Heart left ventricle (tissue), 16 donors: ENCODE results near the gene LY9. TPM values are rescaled to one million over a fixed set of nuclear protein-coding genes. Genes with fewer than 3 reads are reported as not detected.
"Not testable (repeated sequence)": the region's sequence is repeated elsewhere in the genome, so short reads cannot be mapped to it uniquely, and the experiment has no call there.

Experiments
- ATAC-seq, 4 donors: fragments of 200-7000 bp; cut with Tn5 transposase; one replicate each; pipeline ENCODE4 v1.9.1; 2020 to 2022; ENCODE audit warnings: moderate library complexity in 4 of 4, mild to moderate bottlenecking in 3 of 4, moderate number of reproducible peaks in 1 of 4
- DNase-seq, 5 donors: peaks; one replicate each; pipeline ENCODE4 v3.0.0-alpha.2; 2020
- H3K27ac ChIP-seq, 12 donors: fragments of 200-600 bp; sonication (generic) in 4 of 12; one replicate each; pipeline versions ENCODE4 v1.5.0 to v1.8.0; 2016 to 2022; ENCODE audit warnings: mild to moderate bottlenecking in 2 of 12
- H3K27me3 ChIP-seq, 9 donors: fragments of 200-600 bp; sonication (generic) in 2 of 9; one replicate each; pipeline versions ENCODE4 v1.5.1 to v1.8.0; 2016 to 2022; ENCODE audit warnings: mild to moderate bottlenecking in 3 of 9
- H3K36me3 ChIP-seq, 9 donors: fragments of 200-600 bp; sonication (generic) in 2 of 9; one replicate each; pipeline versions ENCODE4 v1.5.0 to v1.8.0; 2018 to 2022; ENCODE audit warnings: mild to moderate bottlenecking in 2 of 9
- H3K4me1 ChIP-seq, 12 donors: fragments of 200-600 bp; sonication (generic) in 4 of 12; one replicate each; pipeline versions ENCODE4 v1.5.0 to v1.8.0; 2016 to 2022; ENCODE audit warnings: mild to moderate bottlenecking in 3 of 12
- H3K4me3 ChIP-seq, 12 donors: fragments of 200-600 bp; sonication (generic) in 4 of 12; one replicate each; pipeline versions ENCODE4 v1.5.0 to v1.8.0; 2017 to 2022; ENCODE audit warnings: mild to moderate bottlenecking in 9 of 12, moderate library complexity in 4 of 12
- H3K9me3 ChIP-seq, 12 donors: fragments of 200-600 bp; sonication (generic) in 4 of 12; one replicate each; pipeline versions ENCODE4 v1.5.0 to v1.8.0; 2016 to 2022; ENCODE audit warnings: mild to moderate bottlenecking in 1 of 12
- CTCF ChIP-seq, 12 donors: fragments of 200-600 bp; sonication (generic) in 4 of 12; IDR thresholded peaks; one replicate each; pipeline versions ENCODE4 v1.5.0 to v1.8.0; 2018 to 2022; ENCODE audit warnings: antibody characterized with exemption in 12 of 12, mild to moderate bottlenecking in 5 of 12
- POLR2A ChIP-seq, 2 donors: fragments of 450-650 bp; IDR thresholded peaks; one replicate each; pipeline ENCODE4 v1.6.1; 2017; ENCODE audit warnings: antibody characterized with exemption in 2 of 2, mild to moderate bottlenecking in 2 of 2, moderate library complexity in 2 of 2
- WGBS, 4 donors: extraction: QIAGEN DNeasy Blood & Tissue Kit in 2 of 4; methylation state at CpG; one replicate each; pipeline versions ENCODE4 v1.1.5 to v1.1.7; 2013 to 2018; 5-methylcytosine and 5-hydroxymethylcytosine counted together
- intact Hi-C, 10 donors: fragments of 100-400 bp; cut with DNase I; formaldehyde crosslinking; loops; one replicate each; pipeline versions ENCODE4 v1.11.1 to v1.14.2; 2022
- polyA plus RNA-seq, 2 donors: library from polyadenylated mRNA; stranded (reverse); fragments of 200-250 nt; gene quantifications; one replicate each; pipeline ENCODE4 v1.2.3, GENCODE V29; 2013
- total RNA-seq, 9 donors: library from RNA; depleted of rRNA in 2 of 9; stranded (reverse); fragments of >200 nt in 2 of 9; fragmentation: NEBNext Ultra II Directional in 3 of 9; extraction: Animal tissue kit (Norgen Biotek cat#: 25700) in 3 of 9; gene quantifications; one replicate each; pipeline versions ENCODE4 v1.1.0 to v1.2.4, GENCODE V29; 2016 to 2023
- donor health status: ischemic (EF 13 %, LVEDD 7.1; RV severe dilation, severe dysfunction).
- donor health status: healthy with polysubstance abuse.
- donor health status: DM: no; HTN: yes; CAD: no.
- donor health status: DM: no; HTN: no; CAD: no.
- donor health status: ischemic (EF 25% LVEDD 6.9; RV normal size, moderate dysfunction).
- donor health status: ischemic (EF 25% LVEDD 5.7; RV mildly dilated, moderate dysfunction).
- donor health status: healthy.
- donor health status: DM: yes; HTN: yes; CAD: no.
- donor health status: ischemic (EF 35%, LVEDD 5.7; RV mildly dilated, moderate dysfunction).
- donor health status: nonischemic (EF 11% LVEDD 7.7; RV severe dilation, severe dysfunction).
- donor health status: DM: yes; HTN: yes; CAD: no.
- donor health status: PGD.
- donor health status: ischemic (EF 29% LVEDD 5.4; RV normal size, mild dysfunction).
- donor health status: nonischemic (EF 23%, LVEDD 6.1; RV moderate dilation, normal function).

Gene LY9
- total and polyA plus RNA-seq, 11 donors, result 0.06 to 2.5 (median 0.33) TPM; not detected in 5

GRCh38 chr1:160874935-160875334 is 79.0 kb downstream of the LY9 start:
- Histone ChIP-seq H3K9me3 (peaks cover 0 to 3% (median 0%) of the 10 kb centered on the region in 12 donors), H3K4me1 (peaks cover 0 to 15% (median 0%) of the 10 kb centered on the region in 12 donors), H3K4me3 (no peak overlapping the region), H3K27me3 (no peaks in the 10 kb centered on the region), H3K36me3 (no peaks in the 10 kb centered on the region), H3K27ac (no peak overlapping the region)
- DNase-seq (no peak), ATAC-seq (no peak)
- intact Hi-C loops, result no loop called here
- TF ChIP-seq POLR2A (IDR thresholded peaks at IDR 0.05) (no peak), CTCF (IDR thresholded peaks at IDR 0.05) (no peak)
- 52 to 62% (median 59%) methylated on average over 3 of the region's 3 CpGs for WGBS, 4 donors

GRCh38 chr1:160875591-160875990 is 79.6 kb downstream of the LY9 start:
- H3K36me3 ChIP-seq, H3K4me3 ChIP-seq, H3K9me3 ChIP-seq, ATAC-seq, intact Hi-C loops, H3K27ac ChIP-seq, DNase-seq, H3K27me3 ChIP-seq: not testable (repeated sequence)
- 72 to 90% (median 79%) methylated on average over 4 of the region's 4 CpGs for WGBS, 4 donors
- H3K4me1 ChIP-seq, result peaks cover 0 to 20% (median 0%) of the 10 kb centered on the region in 12 donors

- peaks cover 0 to 27% (median 0%) of the 10 kb centered on the region in 12 donors for H3K4me1 ChIP-seq
- intact Hi-C loops, result no loop called here
- H3K4me3 ChIP-seq, result no peak overlapping the region
- no peaks in the 10 kb centered on the region for H3K27me3 ChIP-seq
- DNase-seq (no peak), ATAC-seq (no peak)
- no peaks in the 10 kb centered on the region for H3K36me3 ChIP-seq
- H3K9me3 ChIP-seq, result peaks cover 0 to 3% (median 0%) of the 10 kb centered on the region in 12 donors
- no peak overlapping the region for H3K27ac ChIP-seq
- TF ChIP-seq POLR2A (IDR thresholded peaks at IDR 0.05), result no peak
- TF ChIP-seq CTCF (IDR thresholded peaks at IDR 0.05), result no peak
- WGBS, 4 donors, result 41 to 52% (median 45%) methylated on average over 5 of the region's 5 CpGs
Observed at GRCh38 chr1:160876311-160876710, 80.3 kb downstream of the LY9 start.

GRCh38 chr1:160877221-160877620 is 81.2 kb downstream of the LY9 start:
- H3K4me3 ChIP-seq, result no peak overlapping the region
- peaks cover 0 to 3% (median 0%) of the 10 kb centered on the region in 12 donors for H3K9me3 ChIP-seq
- no peak overlapping the region for H3K27ac ChIP-seq
- H3K36me3 ChIP-seq, result no peaks in the 10 kb centered on the region
- ATAC-seq (no peak), DNase-seq (no peak)
- intact Hi-C loops, result no loop called here
- no peaks in the 10 kb centered on the region for H3K27me3 ChIP-seq
- peak in 1 of 12 donors; percentile 10 for TF ChIP-seq CTCF (IDR thresholded peaks at IDR 0.05)
- no peak for TF ChIP-seq POLR2A (IDR thresholded peaks at IDR 0.05)
- peaks cover 0 to 28% (median 0%) of the 10 kb centered on the region in 12 donors for H3K4me1 ChIP-seq

Other genes starting within 250 kb of the LY9 start
- gene CD84, start 216.7 kb upstream of the LY9 start, total RNA-seq, result 10 to 100 TPM in 2 of 9 donors, 1 to 10 TPM in 6, under 1 TPM in 1; 0.90 to 36.2 (median 1.4) TPM
- under 1 TPM; 0.49 to 0.61 TPM for gene CD84, start 216.7 kb upstream of the LY9 start, polyA plus RNA-seq
- 1 to 10 TPM in 1 of 9 donors, under 1 TPM in 3, not detected in 5; 0.14 to 4.3 (median 0.60) TPM for gene SLAMF1, start 149.1 kb upstream of the LY9 start, total RNA-seq
- gene SLAMF1, start 149.1 kb upstream of the LY9 start, polyA plus RNA-seq, result under 1 TPM; 0.21 to 0.80 TPM
- 10 to 100 TPM in 1 of 9 donors, 1 to 10 TPM in 3, under 1 TPM in 5; 0.49 to 31.6 (median 0.71) TPM for gene CD48, start 84.4 kb upstream of the LY9 start, total RNA-seq
- gene CD48, start 84.4 kb upstream of the LY9 start, polyA plus RNA-seq, result 1 to 10 TPM in 1 of 2 donors, under 1 TPM in 1; 0.53 to 2.4 TPM
- gene SLAMF7, start 56.9 kb upstream of the LY9 start, total RNA-seq, result 10 to 100 TPM in 1 of 9 donors, 1 to 10 TPM in 1, under 1 TPM in 3, not detected in 4; 0.27 to 28.0 (median 0.96) TPM
- under 1 TPM; 0.21 to 0.23 TPM for gene SLAMF7, start 56.9 kb upstream of the LY9 start, polyA plus RNA-seq
- gene CD244, start 66.7 kb downstream of the LY9 start, total RNA-seq, result 1 to 10 TPM in 2 of 9 donors, under 1 TPM in 2, not detected in 5; 0.10 to 2.2 (median 1.2) TPM
- under 1 TPM; 0.08 to 0.22 TPM for gene CD244, start 66.7 kb downstream of the LY9 start, polyA plus RNA-seq
- 1,000 to 10,000 TPM in 1 of 9 donors, 10 to 100 TPM in 1, 1 to 10 TPM in 3, under 1 TPM in 2, not detected in 2; 0.35 to 2,168 (median 2.6) TPM for gene ITLN1, start 89.0 kb downstream of the LY9 start, total RNA-seq
- 1 to 10 TPM in 1 of 2 donors, under 1 TPM in 1; 0.62 to 2.1 TPM for gene ITLN1, start 89.0 kb downstream of the LY9 start, polyA plus RNA-seq
- 1 to 10 TPM in 1 of 9 donors, under 1 TPM in 1, not detected in 7; 0.46 to 4.1 TPM for gene ITLN2, start 158.6 kb downstream of the LY9 start, total RNA-seq
- gene ITLN2, start 158.6 kb downstream of the LY9 start, polyA plus RNA-seq, result under 1 TPM; 0.15 to 0.23 TPM
- 10 to 100 TPM in 5 of 9 donors, 1 to 10 TPM in 4; 7.5 to 23.4 (median 10.9) TPM for gene F11R, start 225.0 kb downstream of the LY9 start, total RNA-seq
- 10 to 100 TPM in 1 of 2 donors, 1 to 10 TPM in 1; 7.4 to 13.8 TPM for gene F11R, start 225.0 kb downstream of the LY9 start, polyA plus RNA-seq
- 10 to 100 TPM in 7 of 9 donors, 1 to 10 TPM in 2; 6.1 to 22.7 (median 14.4) TPM for gene TSTD1, start 242.8 kb downstream of the LY9 start, total RNA-seq
- gene TSTD1, start 242.8 kb downstream of the LY9 start, polyA plus RNA-seq, result 10 to 100 TPM; 14.7 to 16.2 TPM
- 10 to 100 TPM; 20.2 to 51.1 (median 28.2) TPM for gene USF1, start 249.8 kb downstream of the LY9 start, total RNA-seq
- 10 to 100 TPM; 31.9 to 43.0 TPM for gene USF1, start 249.8 kb downstream of the LY9 start, polyA plus RNA-seq